HCT116 (cell line): ENCODE data around the gene EYA2. TPM values are rescaled to one million over a fixed set of nuclear protein-coding genes. Genes with fewer than 3 reads are reported as not detected.

Experiments used
- ATAC-seq: fragments of 200-7000 bp; cut with Tn5 transposase; 2 replicates; pipeline ENCODE4 v1.9.1; 2020; ENCODE audit warnings: mild to moderate bottlenecking, moderate library complexity
- BruUV-seq: library from RNA; stranded (reverse); fragments of 400-500 nt; replicated peaks from 2 replicates; lab custom pipeline; 2021; lab: Mats Ljungman, UMichigan
- CTCF ChIA-PET: fragments of 300-600 bp; sonication (Branson Sonifier 250); formaldehyde crosslinking; loops from one replicate; lab custom pipeline; 2021; ENCODE audit warnings: antibody characterized with exemption; lab: Charles Lee
- POLR2A ChIA-PET: fragments of 300-600, 350-600 bp; sonication (Branson Sonifier 250); formaldehyde crosslinking; loops from one replicate; lab custom pipeline; 2021; ENCODE audit warnings: antibody characterized with exemption; lab: Charles Lee
- RAD21 ChIA-PET, 2 experiments: fragments of 300-600 bp; sonication (Branson Sonifier 250); formaldehyde crosslinking; loops; one replicate each; lab custom pipeline; 2023; ENCODE audit warnings: low total read pairs in 2 of 2; ENCODE audit not compliant: uncharacterized antibody in 2 of 2, unreplicated experiment in 2 of 2, low non-redundant PET in 1 of 2; lab: Charles Lee
- DNase-seq: peaks from one replicate; pipeline ENCODE4 v3.0.0-alpha.2; 2010; ENCODE audit warnings: low read depth, low spot score
- H2AFZ ChIP-seq: fragments of 200-600 bp; shearing (Covaris generic), sonication (generic); 2 replicates; pipeline ENCODE4 v1.6.1; 2017; ENCODE audit warnings: low read depth, mixed run types, mixed read lengths, antibody characterized with exemption, low read length; ENCODE audit not compliant: poor library complexity, severe bottlenecking
- H3K27ac ChIP-seq: 2 replicates; pipeline ENCODE4 v1.5.1; 2012; ENCODE audit warnings: low read depth, low read length
- H3K27me3 ChIP-seq: fragments of 200-600 bp; sonication (generic); 2 replicates; pipeline ENCODE4 v1.6.1; 2016; ENCODE audit warnings: mixed run types, low read length, mixed read lengths; ENCODE audit not compliant: insufficient read depth
- H3K36me3 ChIP-seq, 2 experiments: fragments of 200-500 bp in 1 of 2; fragments of 200-600 bp in 1 of 2; sonication (Bioruptor generic) in 1 of 2; sonication (generic) in 1 of 2; 2 replicates each; pipeline versions ENCODE4 v1.5.1 to v1.6.1; 2014 to 2016; ENCODE audit warnings: low read length in 2 of 2, inconsistent platforms in 1 of 2, mixed read lengths in 1 of 2, mixed run types in 1 of 2; ENCODE audit not compliant: insufficient read depth in 2 of 2, control insufficient read depth in 1 of 2
- H3K4me1 ChIP-seq, 2 experiments: fragments of 200-600 bp in 1 of 2; sonication (generic) in 1 of 2; 2 replicates each; pipeline versions ENCODE4 v1.5.1 to v1.6.1; 2012 to 2017; ENCODE audit warnings: low read length in 2 of 2, inconsistent platforms in 1 of 2, mild to moderate bottlenecking in 1 of 2, mixed read lengths in 1 of 2, mixed run types in 1 of 2, moderate library complexity in 1 of 2; ENCODE audit not compliant: insufficient read depth in 2 of 2, control insufficient read depth in 1 of 2
- H3K4me2 ChIP-seq: fragments of 200-600 bp; sonication (generic); 2 replicates; pipeline ENCODE4 v1.6.1; 2017; ENCODE audit warnings: mixed run types, low read length, mixed read lengths
- H3K4me3 ChIP-seq, 2 experiments: fragments of 200-600 bp in 1 of 2; sonication (generic) in 1 of 2; replicated peaks in 1 of 2; 2 replicates each; pipeline ENCODE4 v1.5.1; 2011 to 2016; ENCODE audit warnings: low read length in 2 of 2, control low read depth in 1 of 2, low read depth in 1 of 2, mild to moderate bottlenecking in 1 of 2, mixed read lengths in 1 of 2, mixed run types in 1 of 2
- H3K79me2 ChIP-seq: fragments of 200-600 bp; sonication (generic); 2 replicates; pipeline ENCODE4 v1.6.1; 2017; ENCODE audit warnings: mild to moderate bottlenecking, mixed run types, low read length, moderate library complexity, mixed read lengths; ENCODE audit not compliant: insufficient read depth
- H3K9ac ChIP-seq: fragments of 200-600 bp; sonication (generic); 2 replicates; pipeline ENCODE4 v1.6.1; 2016; ENCODE audit warnings: low read length, mixed read lengths
- H3K9me2 ChIP-seq: fragments of 200-600 bp; sonication (generic), shearing (Covaris generic); 2 replicates; pipeline ENCODE4 v1.6.1; 2017; ENCODE audit warnings: mixed run types, mild to moderate bottlenecking, moderate library complexity; ENCODE audit not compliant: insufficient read depth
- H3K9me3 ChIP-seq, 2 experiments: fragments of 200-500 bp in 1 of 2; fragments of 200-600 bp in 1 of 2; sonication (Bioruptor generic) in 1 of 2; sonication (generic) in 1 of 2; 2 replicates each; pipeline ENCODE4 v1.6.1; 2014 to 2017; ENCODE audit warnings: low read length in 2 of 2, mixed read lengths in 2 of 2, inconsistent platforms in 1 of 2, low read depth in 1 of 2, mild to moderate bottlenecking in 1 of 2, mixed run types in 1 of 2, moderate library complexity in 1 of 2; ENCODE audit not compliant: control insufficient read depth in 1 of 2, insufficient read depth in 1 of 2
- H4K20me1 ChIP-seq: fragments of 200-600 bp; sonication (generic), shearing (Covaris generic); 2 replicates; pipeline ENCODE4 v1.6.1; 2017; ENCODE audit warnings: mixed run types, mild to moderate bottlenecking, moderate library complexity; ENCODE audit not compliant: insufficient read depth
- CBX3 ChIP-seq: IDR thresholded peaks from 2 replicates; pipeline ENCODE4 v1.6.1; 2012; ENCODE audit warnings: low read depth
- CTCF ChIP-seq, 3 experiments: fragments of 200-600 bp in 1 of 3; sonication (generic) in 1 of 3; IDR thresholded peaks in 2 of 3; conservative IDR thresholded peaks in 1 of 3; 2 replicates each; pipeline ENCODE4 v1.5.1; 2012 to 2017; ENCODE audit warnings: low read depth in 2 of 3, low read length in 2 of 3, antibody characterized with exemption in 1 of 3, borderline replicate concordance in 1 of 3, control low read depth in 1 of 3, mild to moderate bottlenecking in 1 of 3, mixed read lengths in 1 of 3, mixed run types in 1 of 3, moderate library complexity in 1 of 3; ENCODE audit not compliant: insufficient read depth in 1 of 3
- EGR1 ChIP-seq: IDR thresholded peaks from 2 replicates; pipeline ENCODE4 v1.6.1; 2012; ENCODE audit warnings: low read depth
- ELF1 ChIP-seq: IDR thresholded peaks from 2 replicates; pipeline ENCODE4 v1.6.1; 2012; ENCODE audit warnings: low read depth, borderline replicate concordance
- EZH2 ChIP-seq: fragments of 200-600 bp; sonication (generic); IDR thresholded peaks from 2 replicates; pipeline ENCODE4 v1.6.1; 2017; ENCODE audit warnings: antibody characterized with exemption, mixed run types
- FOSL1 ChIP-seq: IDR thresholded peaks from 2 replicates; pipeline ENCODE4 v1.6.1; 2012; ENCODE audit warnings: low read depth
- JUND ChIP-seq: IDR thresholded peaks from 2 replicates; pipeline ENCODE4 v1.6.1; 2012
- POLR2A ChIP-seq: IDR thresholded peaks from 2 replicates; pipeline ENCODE4 v1.7.0; 2011; ENCODE audit warnings: borderline replicate concordance; ENCODE audit not compliant: insufficient read depth, insufficient read length; ENCODE audit errors: extremely low read depth
- POLR2AphosphoS5 ChIP-seq: IDR thresholded peaks from 2 replicates; pipeline ENCODE4 v1.6.1; 2011; ENCODE audit warnings: mild to moderate bottlenecking, low read depth, low read length, moderate library complexity
- SIN3A ChIP-seq: IDR thresholded peaks from 2 replicates; pipeline ENCODE4 v1.6.1; 2012; ENCODE audit warnings: low read depth
- SRF ChIP-seq: IDR thresholded peaks from 2 replicates; pipeline ENCODE4 v1.6.1; 2012; ENCODE audit warnings: low read depth
- TCF7L2 ChIP-seq: IDR thresholded peaks from 2 replicates; pipeline ENCODE4 v1.7.0; 2011; ENCODE audit warnings: borderline replicate concordance, inconsistent platforms; ENCODE audit not compliant: insufficient read depth, insufficient read length; ENCODE audit errors: extremely low read depth
- YY1 ChIP-seq: IDR thresholded peaks from 2 replicates; pipeline ENCODE4 v1.6.1; 2011; ENCODE audit warnings: low read length, low read depth, moderate library complexity, mild to moderate bottlenecking; ENCODE audit not compliant: insufficient replicate concordance; ENCODE audit errors: extremely low read depth
- ZNF274 ChIP-seq: fragments of 200-500 bp; sonication (Bioruptor generic); IDR thresholded peaks from 2 replicates; pipeline ENCODE4 v1.6.1; 2014; ENCODE audit warnings: mild to moderate bottlenecking, low read depth, low read length, inconsistent platforms
- intact Hi-C: fragments of 100-400 bp; cut with micrococcal nuclease; formaldehyde crosslinking; loops from 2 replicates; pipeline ENCODE4 v1.10.0; 2022
- total RNA-seq: library from RNA; stranded (reverse); gene quantifications from one replicate; pipeline ENCODE4 v1.2.1, GENCODE V29; 2021; ENCODE audit not compliant: unreplicated experiment
- TF ChIP-seq, protein P1 (sequence below): IDR thresholded peaks from 2 replicates; pipeline ENCODE4 v1.6.1; 2012

Gene EYA2
- total RNA-seq, 1 experiment from 2014 or later = not detected

DNA sequence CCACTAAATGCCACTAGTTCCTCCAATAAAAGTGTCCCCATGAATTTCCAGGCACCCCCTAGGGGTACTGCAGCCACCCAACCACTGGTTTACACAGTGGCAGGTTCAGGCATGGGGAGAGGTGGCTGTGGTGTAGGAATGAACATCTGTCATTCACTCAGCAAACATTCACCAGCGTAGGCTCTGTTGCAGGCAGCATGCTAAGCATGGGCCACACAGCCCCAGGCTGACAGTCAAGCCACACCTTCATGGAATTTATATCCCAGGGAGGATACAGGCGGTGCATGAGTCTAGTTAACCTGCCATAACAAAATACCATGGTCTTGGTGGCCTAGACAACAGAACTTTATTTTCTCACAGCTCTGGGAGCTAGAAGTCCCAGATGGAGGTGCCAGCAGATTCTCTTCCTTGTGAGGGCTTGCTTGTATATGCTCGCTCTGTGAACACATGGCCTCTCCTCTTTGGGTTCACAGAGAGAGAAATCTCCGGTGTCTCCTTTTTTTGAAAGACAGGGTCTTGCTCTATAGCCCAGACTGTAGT is 135.7 kb downstream of the EYA2 start (continued):
- TF ChIP-seq, protein P1, sequence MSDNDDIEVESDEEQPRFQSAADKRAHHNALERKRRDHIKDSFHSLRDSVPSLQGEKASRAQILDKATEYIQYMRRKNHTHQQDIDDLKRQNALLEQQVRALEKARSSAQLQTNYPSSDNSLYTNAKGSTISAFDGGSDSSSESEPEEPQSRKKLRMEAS = no peak
- TF ChIP-seq TCF7L2 (no peak), ELF1 (no peak), ZNF274 (no peak), POLR2AphosphoS5 (no peak), POLR2A (no peak), SRF (no peak), CBX3 (no peak), FOSL1 (no peak), CTCF (IDR thresholded peaks at IDR 0.05 in 2 of 3, conservative IDR thresholded peaks at IDR 0.05 in 1 of 3; ENCODE audit: borderline replicate concordance in 1 of 3, insufficient read depth in 1 of 3, low read depth in 2 of 3, low read length in 2 of 3) (no peak), EGR1 (no peak), SIN3A (no peak), JUND (no peak)
- TF ChIP-seq, all 23 proteins: peak for 0

DNA sequence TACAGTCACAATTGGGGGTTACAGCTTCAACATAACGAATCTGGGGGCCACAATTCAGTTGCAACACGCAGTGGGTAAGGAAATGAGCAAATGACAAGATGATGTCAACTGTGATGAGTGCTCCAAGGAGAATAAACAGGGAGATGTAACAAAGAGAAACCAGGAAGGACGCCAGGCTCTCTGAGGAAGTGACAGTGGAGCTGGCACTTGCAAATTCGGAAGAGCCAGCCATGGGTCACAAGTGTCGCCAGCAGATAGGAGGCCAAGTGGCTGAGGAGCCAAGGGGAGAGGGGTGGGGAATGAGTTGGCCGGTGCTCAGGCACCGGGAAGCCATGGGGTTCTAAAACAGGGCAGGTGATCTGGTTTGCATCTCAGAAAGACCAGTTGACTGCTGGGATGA is 136.4 kb downstream of the EYA2 start:
- H3K27ac ChIP-seq = no peak overlapping the region
- no peak overlapping the region for H2AFZ ChIP-seq
- 0 out of 2 replicates have a peak, but pooled peaks cover 1% of the 10 kb centered on the region for H3K27me3 ChIP-seq
- peaks cover 0 to 9% of the 10 kb centered on the region in 2 experiments; a peak in 1 of 4 replicates for H3K9me3 ChIP-seq
- H3K4me1 ChIP-seq = no peaks in the 10 kb centered on the region
- H3K9me2 ChIP-seq = no peaks in the 10 kb centered on the region
- DNase-seq (no peak), ATAC-seq (no peak)
- H3K4me2 ChIP-seq = no peak overlapping the region
- H3K36me3 ChIP-seq = no peaks in the 10 kb centered on the region
- ChIA-PET POLR2A (no interaction called here), RAD21 (no interaction called here), CTCF (no interaction called here)
- H3K79me2 ChIP-seq = no peaks in the 10 kb centered on the region
- no peak overlapping the region for H3K4me3 ChIP-seq
- intact Hi-C loops = no loop called here
- no peaks in the 10 kb centered on the region for H4K20me1 ChIP-seq
- H3K9ac ChIP-seq = no peak overlapping the region
- TF ChIP-seq YY1 (no peak), EGR1 (no peak), EZH2 (no peak)
- TF ChIP-seq, protein P1 = no peak
- TF ChIP-seq, all 23 proteins: peak for 0
- no TSS peak for BruUV-seq
